NT2/D1 (cell line): ENCODE measurements around the gene ACSL5.

Source experiments
- DNase-seq: peaks from one replicate; pipeline ENCODE4 v3.0.0-alpha.2; 2011; ENCODE audit warnings: low read depth, low spot score
- H3K27me3 ChIP-seq: 2 replicates; pipeline ENCODE4 v1.6.0; 2011; ENCODE audit warnings: mild to moderate bottlenecking; ENCODE audit not compliant: insufficient read length, insufficient read depth
- H3K36me3 ChIP-seq: 2 replicates; pipeline ENCODE4 v1.6.1; 2011; ENCODE audit warnings: mild to moderate bottlenecking, low read length, mixed read lengths; ENCODE audit not compliant: insufficient read depth, insufficient read length
- H3K4me1 ChIP-seq: 2 replicates; pipeline ENCODE4 v1.5.1; 2011; ENCODE audit not compliant: insufficient read depth, insufficient read length
- H3K4me3 ChIP-seq: 2 replicates; pipeline ENCODE4 v1.5.1; 2011; ENCODE audit warnings: low read depth; ENCODE audit not compliant: insufficient read length
- H3K9ac ChIP-seq: 2 replicates; pipeline ENCODE4 v1.6.0; 2011; ENCODE audit warnings: low read depth; ENCODE audit not compliant: insufficient read length
- H3K9me3 ChIP-seq: 2 replicates; pipeline ENCODE4 v1.5.1; 2011; ENCODE audit warnings: mild to moderate bottlenecking, low read length; ENCODE audit not compliant: insufficient read depth
- SUZ12 ChIP-seq: IDR thresholded peaks from 2 replicates; pipeline ENCODE4 v1.6.1; 2011; ENCODE audit not compliant: insufficient read length, insufficient read depth; ENCODE audit errors: extremely low read depth
- YY1 ChIP-seq: IDR thresholded peaks from 2 replicates; pipeline ENCODE4 v1.6.1; 2011; ENCODE audit not compliant: insufficient read length, insufficient read depth
- ZNF274 ChIP-seq: IDR thresholded peaks from 2 replicates; pipeline ENCODE4 v1.6.1; 2011; ENCODE audit warnings: mild to moderate bottlenecking, low read depth, low read length

ACSL5 gene

GRCh38 chr10:112353046-112353445 lies 20.9 kb upstream of the ACSL5 start:
- Histone ChIP-seq H3K4me3 (no peak overlapping the region), H3K27me3 (no peaks in the 10 kb centered on the region), H3K4me1 (no peaks in the 10 kb centered on the region), H3K9ac (no peak overlapping the region), H3K36me3 (no peaks in the 10 kb centered on the region), H3K9me3 (no peaks in the 10 kb centered on the region)
- TF ChIP-seq ZNF274 (no peak), SUZ12 (no peak), YY1 (no peak)
- DNase-seq, result no peak

GRCh38 chr10:112356686-112357085 lies 17.2 kb upstream of the ACSL5 start:
- TF ChIP-seq SUZ12 (no peak), YY1 (no peak), ZNF274 (no peak)
- no peak for DNase-seq
- Histone ChIP-seq H3K36me3 (no peaks in the 10 kb centered on the region), H3K4me1 (no peaks in the 10 kb centered on the region), H3K27me3 (no peaks in the 10 kb centered on the region), H3K9me3 (no peaks in the 10 kb centered on the region), H3K9ac (no peak overlapping the region), H3K4me3 (no peak overlapping the region)

GRCh38 chr10:112359606-112360307 lies 14.2 kb upstream of the ACSL5 start:
- Histone ChIP-seq H3K27me3 (no peaks in the 10 kb centered on the region), H3K9me3 (no peaks in the 10 kb centered on the region), H3K36me3 (no peaks in the 10 kb centered on the region), H3K4me1 (no peaks in the 10 kb centered on the region), H3K4me3 (no peak overlapping the region), H3K9ac (no peak overlapping the region)
- no peak for DNase-seq
- TF ChIP-seq ZNF274 (no peak), SUZ12 (no peak), YY1 (no peak)

DNA sequence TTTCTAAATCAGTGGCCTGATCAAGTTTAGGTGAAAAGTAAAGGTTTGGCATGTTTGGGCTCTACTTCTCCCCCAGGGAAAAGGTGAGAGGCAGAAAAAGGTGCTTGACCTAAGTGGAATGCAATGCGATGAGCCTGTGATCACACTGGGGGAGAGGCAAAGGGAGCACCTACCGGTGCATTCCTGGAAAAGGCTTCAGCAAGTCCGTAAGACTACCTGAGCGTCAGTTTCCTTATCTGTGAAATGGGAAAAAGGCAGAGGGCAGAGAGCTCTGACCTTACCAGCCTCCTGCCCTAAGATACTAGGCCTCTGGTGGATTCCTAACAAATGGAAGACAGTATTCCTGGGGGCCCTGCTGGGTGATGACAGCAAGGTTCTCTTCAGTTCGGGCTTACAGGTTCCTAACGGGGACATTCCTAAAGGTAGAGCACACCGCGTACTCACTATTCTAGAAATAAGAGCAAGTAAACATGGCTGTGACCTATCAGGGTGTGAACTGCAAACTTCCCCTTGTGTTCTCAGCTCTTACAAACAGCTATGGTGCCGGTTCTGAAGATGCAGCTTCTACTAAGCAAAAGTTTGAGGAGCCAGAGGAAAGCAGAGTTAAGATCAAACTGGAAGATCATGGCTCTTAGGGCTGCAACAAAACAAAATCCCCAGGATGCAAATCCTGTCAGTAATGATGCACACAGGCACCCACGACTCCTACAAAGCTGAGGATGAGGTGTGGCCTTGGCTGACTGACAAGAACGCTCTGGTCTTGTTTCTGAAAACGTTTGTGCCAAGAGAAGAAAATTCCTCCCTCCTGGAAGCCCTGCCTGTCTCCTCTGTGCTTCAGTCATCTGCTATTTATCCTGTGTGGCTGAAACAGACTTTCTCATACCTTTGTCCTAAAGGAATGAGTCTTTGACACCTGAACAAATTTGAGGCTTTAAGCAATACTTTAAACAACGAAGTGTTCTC lies 13.3 kb upstream of the ACSL5 start:
- Histone ChIP-seq H3K4me3 (no peak overlapping the region), H3K9ac (no peak overlapping the region), H3K36me3 (no peaks in the 10 kb centered on the region), H3K27me3 (no peaks in the 10 kb centered on the region), H3K4me1 (no peaks in the 10 kb centered on the region), H3K9me3 (no peaks in the 10 kb centered on the region)
- TF ChIP-seq SUZ12, result no peak
- TF ChIP-seq ZNF274, result no peak
- TF ChIP-seq YY1, result no peak
- no peak for DNase-seq

DNA sequence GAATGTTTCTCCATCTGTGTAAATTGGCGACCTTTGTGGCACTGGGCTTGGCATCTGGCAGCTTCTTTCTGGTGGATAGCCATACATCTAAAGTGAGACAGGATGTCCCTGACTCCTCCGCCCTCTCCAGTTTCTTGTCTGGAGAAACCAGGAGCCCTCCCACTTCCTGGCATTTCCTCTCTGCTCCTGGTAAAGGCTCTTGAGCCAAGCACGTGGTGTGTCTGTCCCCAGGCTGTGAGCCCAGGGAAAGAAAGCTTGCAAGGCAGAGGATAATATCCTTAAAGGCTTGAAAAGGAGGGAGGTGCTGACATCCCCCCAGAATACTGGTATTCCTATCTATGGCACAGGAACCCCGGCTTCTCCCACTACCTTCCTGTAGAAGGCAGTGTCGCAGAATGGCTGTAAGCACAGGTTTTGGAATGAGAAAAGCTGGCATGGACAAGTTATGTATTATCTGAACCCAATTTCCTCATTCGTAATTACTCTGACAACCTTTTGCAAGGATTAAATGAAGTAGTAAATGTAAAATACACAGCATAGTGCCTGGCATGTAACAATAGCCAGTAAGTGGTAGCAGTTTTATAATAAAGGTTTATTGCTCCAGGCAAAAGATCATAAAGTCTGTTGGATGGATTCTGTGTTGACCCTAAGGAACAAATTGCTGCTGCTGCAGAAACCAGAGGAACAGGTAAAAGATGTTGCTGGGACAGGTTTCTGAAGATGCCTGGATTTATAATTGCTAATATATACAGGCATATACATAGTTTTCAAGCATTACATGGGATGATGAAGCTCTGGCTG lies 11.8 kb upstream of the ACSL5 start:
- H3K9ac ChIP-seq, result no peak overlapping the region
- DNase-seq, result no peak
- H3K36me3 ChIP-seq, result no peaks in the 10 kb centered on the region
- no peaks in the 10 kb centered on the region for H3K27me3 ChIP-seq
- H3K4me1 ChIP-seq, result no peaks in the 10 kb centered on the region
- no peak overlapping the region for H3K4me3 ChIP-seq
- H3K9me3 ChIP-seq, result no peaks in the 10 kb centered on the region
- TF ChIP-seq ZNF274 (no peak), YY1 (no peak), SUZ12 (no peak)

DNA sequence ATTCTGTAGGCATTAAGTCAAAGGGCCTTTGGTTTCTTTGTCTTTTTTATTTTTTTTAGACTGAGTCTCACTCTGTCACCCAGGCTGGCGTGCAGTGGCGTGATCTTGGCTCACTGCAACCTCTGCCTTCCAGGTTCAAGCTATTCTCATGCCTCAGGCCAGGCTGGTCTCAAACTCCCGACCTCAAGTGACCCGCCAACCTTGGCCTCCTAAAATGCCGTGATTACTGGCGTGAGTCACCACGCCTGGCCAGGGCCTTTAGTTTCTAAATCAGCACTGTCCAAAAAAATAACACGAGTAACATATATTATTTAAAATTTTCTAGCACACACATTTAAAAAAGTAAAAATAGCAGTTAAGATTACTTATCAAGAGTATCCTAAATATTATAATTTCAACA lies 11.1 kb upstream of the ACSL5 start:
- H3K27me3 ChIP-seq, result no peaks in the 10 kb centered on the region
- no peaks in the 10 kb centered on the region for H3K4me1 ChIP-seq
- no peak overlapping the region for H3K4me3 ChIP-seq
- H3K36me3 ChIP-seq, result no peaks in the 10 kb centered on the region
- DNase-seq, result no peak
- TF ChIP-seq SUZ12, result no peak
- no peak for TF ChIP-seq ZNF274
- TF ChIP-seq YY1, result no peak
- H3K9ac ChIP-seq, result no peak overlapping the region
- no peaks in the 10 kb centered on the region for H3K9me3 ChIP-seq
